ENCODE data around the gene ARL5A.
"Not testable (repeated sequence)": the region's sequence is repeated elsewhere in the genome, so short reads cannot be mapped to it uniquely, and the experiment has no call there.

Gene ARL5A

DNA sequence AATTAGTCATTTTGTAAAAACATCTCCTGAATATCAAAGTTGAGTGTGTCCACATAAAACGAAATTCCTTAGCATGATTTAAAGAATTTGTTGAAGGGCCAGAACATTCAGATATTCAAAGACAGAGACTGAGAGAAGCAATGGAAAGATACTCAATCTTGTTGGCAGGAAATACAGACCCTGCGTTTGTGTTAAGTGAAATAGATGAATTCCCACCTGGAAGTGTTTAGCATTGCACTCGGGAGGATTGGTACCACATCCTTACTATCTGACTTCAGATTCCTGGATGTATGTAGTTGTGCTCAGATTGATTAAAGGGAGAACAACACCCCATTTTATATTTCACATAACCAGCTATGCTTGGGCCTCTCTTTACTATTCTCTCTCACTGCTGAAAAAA is 9.7 kb upstream of the ARL5A start:
- no peak for DNase-seq

DNA sequence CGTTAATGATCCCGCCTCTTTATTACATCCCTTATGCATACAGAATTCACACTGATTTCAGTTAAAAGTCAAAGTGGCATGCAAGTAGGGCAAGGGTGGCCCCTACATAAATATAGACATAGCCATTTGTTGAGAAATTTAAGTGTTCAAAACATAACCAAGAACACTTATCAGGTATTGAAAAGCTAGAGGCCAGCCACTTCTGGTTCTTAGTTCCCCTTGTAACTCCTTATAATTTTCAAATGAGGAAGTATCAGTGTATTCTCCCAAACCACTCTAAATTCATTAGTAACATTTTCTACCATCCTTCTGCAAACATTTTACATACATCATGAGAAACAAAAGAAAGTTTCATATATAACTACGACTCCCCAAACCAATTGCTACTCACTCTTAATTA is 5.8 kb upstream of the ARL5A start:
- no peak for DNase-seq

DNA sequence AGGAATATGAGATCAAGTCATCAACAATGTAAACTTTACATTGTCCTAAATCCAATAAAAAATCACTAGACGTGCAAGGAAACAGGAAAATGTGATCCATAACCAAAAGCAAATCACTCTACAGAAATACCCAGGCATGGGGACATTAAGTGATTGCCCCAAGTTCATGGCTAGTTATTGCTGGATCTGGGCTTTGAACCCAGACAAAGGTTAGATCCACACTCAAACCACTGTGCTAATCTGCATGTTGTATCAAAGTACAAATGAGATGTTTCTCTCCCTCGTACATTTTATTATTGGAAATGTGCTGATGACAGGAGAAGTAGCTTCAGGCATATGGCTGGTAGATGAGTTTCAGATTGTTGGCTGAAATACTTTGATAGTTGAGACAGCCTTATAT is 2.7 kb upstream of the ARL5A start:
- DNase-seq = no peak

DNA sequence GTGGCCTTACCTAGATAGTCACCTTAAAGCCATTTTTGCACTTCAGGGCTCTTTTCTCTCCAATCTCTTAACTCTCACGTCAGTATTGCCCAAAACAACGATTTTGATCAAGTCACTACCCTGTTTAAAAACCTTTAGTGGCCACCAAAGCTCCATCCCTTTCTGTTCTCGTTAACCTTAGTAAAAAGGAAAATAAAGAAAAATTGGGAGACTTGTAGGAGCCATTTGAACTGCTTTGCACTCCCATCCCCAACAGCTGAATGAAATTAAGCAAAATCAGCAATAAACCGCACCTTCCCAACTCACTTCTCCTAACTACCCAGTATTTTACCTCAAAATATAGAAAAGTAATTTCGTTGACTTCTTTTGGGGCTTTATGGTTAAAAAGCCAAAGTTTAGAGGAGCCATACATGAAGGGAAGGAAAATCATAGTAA is 686 bp upstream of the ARL5A start:
- DNase-seq = no peak

DNA sequence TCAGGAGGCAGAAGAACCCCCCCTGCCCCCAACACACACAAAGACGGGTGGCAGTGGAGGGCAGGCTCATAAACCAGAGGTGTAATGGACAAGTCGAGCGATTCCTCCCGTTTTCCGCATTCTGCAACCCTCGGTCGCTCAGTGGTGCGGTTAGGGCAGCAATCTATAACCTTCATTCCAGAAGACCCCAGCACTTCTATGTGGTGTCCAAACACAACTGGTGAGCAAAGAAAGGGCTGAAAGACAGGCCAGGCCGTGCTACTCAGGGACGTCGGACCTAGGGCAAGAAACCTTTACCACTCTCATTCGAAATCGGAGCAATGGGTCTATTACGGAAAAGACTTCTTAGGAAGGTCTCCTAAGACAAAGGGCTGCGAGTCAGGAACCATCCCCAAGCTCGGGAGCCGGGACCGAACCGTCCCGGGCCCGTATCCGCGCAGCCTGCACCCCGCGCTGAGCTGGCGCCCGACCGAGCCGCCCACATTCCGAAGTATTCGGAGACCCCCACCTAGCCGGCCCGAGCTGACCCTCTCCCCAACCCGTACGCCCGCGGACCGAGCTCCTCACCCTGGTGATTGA is 568 bp downstream of the ARL5A start:
- DNase-seq = no peak

DNA sequence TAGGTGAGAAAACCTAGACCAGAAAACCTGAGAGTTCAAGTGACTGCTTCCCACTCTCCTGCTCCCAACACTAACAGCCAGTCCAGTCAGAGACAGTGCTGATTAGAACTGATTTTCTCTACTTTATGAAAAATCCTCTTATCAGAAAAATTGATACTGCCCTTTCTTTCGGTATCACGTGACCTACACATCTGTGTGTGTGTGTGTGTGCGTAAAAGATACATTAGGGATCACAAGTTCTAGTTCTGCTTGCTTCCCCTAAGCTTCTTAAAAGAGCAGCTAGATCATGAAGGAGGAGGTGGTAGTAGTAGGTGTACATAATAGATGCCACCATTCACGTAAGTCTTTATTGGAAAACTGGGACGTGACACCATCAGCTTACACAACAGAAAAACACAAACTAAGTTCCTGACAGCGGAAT is 1.5 kb downstream of the ARL5A start:
- no peak for DNase-seq

DNA sequence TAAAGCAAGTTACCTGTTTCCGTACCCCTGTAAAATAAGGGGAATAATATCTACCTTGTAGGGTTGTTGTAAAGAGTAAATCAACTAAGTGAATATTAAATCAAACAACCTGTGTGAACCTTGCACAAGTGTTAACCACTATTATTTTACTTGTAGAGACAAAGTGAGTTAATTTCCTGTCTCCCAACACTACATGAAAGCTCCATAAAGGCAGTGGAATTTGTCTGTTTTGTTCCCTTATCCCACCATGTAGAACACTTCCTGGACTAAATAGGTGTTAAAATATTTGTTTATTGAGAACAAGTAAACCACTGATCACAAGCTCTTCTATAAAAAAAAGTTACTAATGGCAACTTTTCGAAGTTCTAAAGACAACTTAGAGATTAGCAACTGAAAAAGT is 3.3 kb downstream of the ARL5A start:
- no peak for DNase-seq

DNA sequence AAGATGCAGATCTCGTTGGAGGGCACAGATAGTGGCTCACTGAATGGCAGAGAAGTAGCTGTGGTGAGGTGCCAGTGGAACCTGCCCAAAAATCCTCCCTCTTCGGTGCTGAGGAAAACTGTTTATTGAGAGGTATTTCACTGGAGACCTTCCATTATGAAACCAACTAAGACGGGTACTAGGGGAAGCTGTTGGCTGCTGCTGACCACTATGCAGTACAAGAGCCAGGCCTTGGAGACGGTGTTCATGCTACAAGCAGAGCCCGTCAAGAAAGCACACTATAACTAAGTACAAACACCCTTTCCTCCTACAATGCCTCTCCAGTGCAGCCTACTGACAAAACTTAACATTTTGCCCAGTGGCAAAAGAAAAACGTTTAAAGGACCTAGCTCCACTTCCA is 4.6 kb downstream of the ARL5A start:
- DNase-seq = no peak

DNA sequence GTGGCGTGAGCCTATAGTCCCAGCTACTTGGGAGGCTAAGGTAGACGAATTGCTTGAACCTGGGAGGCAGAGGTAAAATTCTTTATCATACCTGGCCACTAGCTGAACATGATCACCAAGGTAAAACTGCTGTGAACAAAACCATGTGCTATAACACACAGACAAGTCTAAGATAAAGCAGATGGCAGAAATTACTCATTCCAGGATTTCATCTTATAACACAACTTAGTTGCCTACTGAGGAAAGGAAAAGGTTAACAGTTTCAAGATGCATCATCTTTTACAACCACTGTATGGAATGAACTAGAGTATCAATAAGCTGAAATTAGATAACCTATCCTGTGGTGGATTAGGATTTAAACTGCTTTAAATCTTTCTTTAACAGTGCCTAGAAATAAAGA is 8.3 kb downstream of the ARL5A start:
- no peak for DNase-seq

DNA sequence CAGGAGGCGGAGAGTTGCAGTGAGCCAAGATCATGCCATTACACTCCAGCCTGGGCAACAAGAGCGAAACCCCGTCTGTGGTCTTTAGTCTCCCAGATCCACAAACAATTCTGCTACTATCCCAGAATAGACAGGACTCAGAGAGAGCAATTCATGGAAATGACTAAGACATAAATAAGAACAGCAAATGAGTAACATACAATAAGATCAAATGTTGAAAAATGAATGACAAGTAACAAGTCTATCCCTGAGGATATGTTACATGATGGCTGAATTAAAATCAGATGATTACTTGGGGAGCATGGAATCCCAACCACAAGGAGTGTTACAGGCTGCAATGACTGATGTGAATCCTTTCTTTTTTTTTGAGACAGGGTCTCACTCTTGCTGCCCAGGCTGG is 10.3 kb downstream of the ARL5A start:
- DNase-seq = no peak

DNA sequence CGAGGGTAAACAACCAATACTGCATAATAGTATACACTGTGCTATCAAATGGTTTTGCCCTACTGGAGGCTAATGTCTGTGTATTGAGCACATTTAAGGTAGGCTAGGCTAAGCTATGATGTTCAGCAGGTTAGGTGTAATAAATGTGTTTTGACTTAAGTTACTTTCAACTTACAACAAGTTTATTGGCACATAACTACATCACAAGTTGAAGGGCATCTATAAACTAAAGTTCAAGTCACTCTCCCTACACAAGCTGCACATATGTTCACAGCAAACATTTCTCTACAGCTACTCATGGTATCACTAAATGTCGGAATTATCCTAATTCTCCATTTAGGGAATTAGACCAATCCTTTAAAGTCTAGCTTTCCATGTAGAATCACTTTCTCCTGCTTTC is 11.4 kb downstream of the ARL5A start:
- DNase-seq = no peak

DNA sequence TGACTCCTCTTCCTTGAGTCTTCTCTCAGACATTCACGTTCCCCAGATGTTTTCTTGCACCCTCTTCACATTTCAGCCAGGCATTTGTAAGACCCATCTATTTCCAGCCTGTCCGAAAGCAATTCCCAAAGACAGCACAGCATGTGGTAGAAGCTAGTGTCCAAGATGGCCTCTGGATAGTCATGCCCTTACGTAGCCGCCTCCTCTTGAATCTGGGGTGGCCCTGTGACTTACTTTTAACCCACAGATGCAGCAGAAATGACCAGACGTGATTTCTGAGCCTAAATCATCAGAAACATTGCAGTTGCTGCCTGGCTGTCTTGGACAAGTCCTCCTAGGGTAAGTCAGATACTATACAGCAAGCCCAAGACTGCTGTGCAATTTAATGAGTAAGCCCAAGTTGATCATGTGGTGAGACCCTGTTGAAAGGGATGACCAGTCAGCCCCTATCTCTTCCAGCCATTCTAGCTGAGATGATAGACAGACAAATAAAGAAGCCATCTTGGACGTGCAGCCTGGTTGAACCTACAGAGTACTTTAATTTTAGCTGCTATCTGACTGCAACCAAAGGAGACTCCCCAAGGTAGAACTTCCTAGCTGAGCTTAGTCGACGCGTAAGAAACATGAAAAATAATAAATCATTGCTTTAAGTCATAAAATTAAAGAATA is 12.3 kb downstream of the ARL5A start:
- no peak for DNase-seq

DNA sequence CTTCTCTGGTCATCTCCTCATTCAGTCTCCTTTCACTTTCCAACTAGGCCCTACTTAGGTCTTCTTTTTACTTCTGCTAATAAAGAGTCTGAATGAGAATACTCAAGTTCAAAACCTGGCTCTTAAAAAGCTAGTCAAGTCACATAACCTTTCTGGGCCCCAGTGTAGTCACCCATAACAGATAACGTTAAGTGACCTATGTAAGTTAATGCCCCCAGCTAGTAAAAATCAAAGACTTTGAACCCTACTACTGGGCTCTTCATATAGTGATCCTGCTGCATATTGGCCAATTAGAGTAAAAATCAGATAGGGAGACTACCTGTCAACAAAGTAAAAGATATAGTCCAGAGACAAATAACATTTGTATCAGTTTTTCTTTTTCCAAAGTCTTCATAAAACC is 17.7 kb downstream of the ARL5A start:
- no peak for DNase-seq

DNA sequence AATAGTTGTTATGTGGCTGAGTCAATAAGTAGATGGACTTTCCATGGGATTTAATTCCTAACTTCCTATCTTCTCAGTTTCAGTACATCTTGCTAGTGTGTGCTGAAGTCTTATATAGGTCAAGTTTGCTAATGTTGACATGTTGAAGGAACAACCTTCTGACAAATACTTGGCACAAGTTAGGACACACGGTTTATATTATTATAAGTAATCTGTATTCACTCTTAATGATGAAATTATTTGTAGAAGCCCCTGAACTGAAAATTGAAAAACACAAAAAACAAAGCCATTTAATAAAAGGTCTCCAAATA is 19.2 kb downstream of the ARL5A start:
- no peak for DNase-seq

DNA sequence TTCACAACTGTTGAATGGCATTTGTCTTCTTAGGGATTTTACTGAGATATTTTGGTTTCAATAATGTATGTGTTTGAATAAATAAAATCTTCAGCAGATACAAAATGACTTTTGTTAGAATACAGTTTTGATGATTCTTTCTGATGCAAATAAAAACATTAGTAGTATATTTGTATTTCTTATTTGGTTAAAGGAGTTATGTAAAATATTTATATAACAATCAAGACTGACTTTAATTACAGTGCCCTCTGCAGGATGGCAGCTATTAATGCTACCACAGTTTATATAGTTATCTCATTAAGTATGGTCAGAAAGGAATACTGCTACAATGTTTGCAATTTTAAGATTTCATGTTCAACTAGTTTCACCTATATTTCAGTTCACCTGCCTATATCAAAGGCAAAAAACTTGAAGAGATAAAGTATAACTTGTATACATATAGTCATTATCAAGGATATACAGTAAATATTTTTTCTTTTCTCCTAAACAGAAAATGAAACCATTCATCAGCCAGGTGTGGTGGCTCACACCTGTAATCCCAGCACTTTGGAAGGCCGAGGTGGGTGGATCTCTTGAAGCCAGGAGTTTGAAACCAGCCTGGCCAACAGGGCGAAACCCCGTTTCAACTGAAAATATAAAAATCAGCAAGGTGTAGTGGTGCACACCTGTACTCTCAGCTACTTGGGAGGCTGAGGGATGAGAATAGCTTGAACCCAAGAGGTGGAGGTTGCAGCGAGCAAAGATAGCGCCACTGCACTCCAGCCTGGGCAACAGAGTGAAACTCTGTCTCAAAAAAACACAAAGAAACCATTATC is 19.8 kb downstream of the ARL5A start:
- DNase-seq = no peak

DNA sequence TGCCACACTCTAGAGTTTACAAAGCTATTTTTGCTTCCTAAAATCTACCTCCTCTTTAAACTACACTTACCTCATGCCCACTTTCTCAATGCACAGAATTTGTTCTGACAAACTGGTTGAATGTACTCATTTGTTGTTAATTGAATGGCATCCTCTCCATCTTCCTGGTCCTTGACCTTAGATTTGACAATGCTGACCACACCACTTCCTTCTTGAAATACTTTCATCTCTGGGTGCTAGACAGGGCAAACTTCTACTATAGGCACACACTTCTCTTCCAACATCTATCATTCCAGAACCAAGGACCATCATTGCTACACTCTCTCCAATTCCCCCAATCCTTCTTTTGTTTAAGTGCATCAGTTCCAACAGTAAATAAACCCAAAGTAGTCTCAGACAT is 22.3 kb downstream of the ARL5A start:
- no peak for DNase-seq

DNA sequence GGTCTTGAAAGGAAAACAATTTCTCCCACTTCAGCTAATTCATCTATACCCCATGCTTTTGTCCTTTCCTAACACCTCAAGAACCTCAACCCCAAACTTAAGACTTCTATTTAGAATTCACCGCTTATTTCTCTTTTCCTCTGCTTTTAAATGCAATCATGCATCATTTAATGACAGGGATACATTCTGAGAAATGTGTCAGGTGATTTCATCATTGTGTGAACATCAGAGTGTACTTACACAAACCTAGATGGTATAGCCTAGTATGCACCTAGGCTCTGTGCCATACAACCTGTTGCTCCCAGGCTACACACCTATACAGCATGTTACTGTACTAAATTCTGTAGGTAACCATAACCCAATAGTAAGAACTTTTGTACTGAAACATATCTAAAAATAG is 22.9 kb downstream of the ARL5A start:
- DNase-seq = no peak

DNA sequence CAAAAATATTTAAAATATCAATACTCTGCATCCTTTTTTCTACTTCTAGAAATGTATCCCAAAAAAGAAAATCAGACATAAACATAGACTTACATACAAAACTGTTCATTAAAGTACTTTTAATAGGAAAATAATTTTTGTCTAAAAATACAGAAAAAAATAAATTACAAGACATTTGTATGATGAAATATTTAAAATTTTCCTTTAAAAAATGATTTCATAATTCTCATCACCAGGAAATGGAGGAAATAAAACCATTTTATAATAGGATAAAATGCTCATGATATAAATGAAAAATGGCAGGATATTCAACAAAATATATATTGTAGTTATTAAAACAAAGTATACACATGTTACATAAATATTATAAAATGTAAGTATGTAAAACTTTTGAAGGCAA is 24.4 kb downstream of the ARL5A start:
- no peak for DNase-seq

DNA sequence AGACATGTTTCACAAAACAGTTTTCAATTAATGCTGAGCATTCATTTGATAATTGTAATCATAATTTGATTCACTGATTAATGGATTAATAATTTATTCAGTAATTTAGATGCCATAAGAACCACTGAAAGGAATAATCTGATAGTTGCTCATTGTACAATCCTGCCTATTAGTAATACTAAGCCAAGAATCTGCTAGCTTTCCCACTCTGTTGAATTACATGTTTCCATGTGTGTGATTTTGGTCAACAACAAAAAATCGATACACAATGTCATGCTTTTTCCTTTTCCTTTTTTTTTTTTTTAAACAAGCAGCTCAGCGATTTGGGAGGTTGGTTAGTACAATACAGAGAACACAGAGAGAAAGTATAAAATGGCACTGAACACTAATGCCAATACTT is 25.9 kb downstream of the ARL5A start:
- no peak for DNase-seq

DNA sequence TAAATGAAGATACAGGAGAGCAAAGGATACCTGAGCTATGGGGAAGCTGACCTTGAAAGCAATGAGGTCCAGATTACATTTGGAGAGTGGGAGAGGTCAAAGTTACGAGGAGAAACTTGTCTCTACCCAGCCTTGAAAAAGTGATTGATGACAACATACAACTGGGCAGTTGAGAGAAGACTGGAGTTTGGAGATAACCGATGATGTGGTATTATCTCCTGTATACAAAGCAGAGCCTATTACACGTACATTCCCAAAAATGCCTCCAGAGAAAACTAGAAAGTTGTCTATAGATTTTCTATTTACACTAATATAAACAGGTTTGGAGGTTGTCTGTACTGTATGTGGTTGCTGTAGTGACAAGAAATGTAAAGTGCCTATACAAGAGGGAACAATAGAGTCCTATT is 28.3 kb downstream of the ARL5A start:
- DNase-seq = no peak

DNA sequence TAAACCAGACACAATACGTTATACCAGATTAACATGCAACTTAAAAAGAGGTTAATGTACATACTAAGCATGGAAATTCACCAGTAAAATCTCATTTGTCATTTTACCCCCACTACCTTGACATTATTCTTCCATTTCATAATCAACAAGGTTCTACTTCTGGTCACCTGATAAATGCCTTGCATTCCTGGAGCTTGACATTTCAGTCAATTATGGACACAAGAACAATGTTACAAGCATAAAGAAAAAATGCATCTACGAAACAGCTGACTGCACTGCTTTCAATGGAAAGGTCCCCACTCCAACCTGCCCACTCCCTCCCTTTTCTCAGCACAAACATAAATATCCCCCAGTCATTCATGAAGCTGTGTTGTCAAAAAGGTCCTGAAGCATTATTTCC is 31.4 kb downstream of the ARL5A start:
- DNase-seq = no peak

DNA sequence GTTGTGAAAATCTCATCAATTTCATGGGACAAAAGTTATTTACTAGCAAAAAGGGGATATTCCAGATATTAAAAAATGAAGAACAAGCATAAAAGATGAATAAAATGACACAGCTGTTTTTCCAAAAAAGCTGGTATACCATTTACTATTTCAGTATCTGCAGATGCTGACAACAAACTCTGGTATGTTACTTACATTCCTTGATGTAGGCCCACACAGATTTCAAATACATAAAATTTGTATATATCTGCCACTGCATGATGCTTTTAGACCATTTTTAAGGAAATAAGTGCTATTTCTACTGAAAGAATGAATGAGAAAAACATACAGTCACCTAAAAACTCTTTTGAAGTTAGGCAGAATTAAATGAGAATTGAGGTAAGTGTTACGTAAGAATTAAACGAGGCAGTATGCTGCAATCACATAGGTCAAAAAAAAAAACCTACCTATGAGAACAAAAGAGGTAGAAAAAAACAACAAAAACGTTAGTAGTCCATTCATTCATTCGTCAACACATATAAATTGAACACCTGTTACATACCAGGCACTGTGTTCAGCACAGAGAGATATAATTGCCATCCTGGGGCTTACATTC is 32.5 kb downstream of the ARL5A start:
- DNase-seq = no peak

DNA sequence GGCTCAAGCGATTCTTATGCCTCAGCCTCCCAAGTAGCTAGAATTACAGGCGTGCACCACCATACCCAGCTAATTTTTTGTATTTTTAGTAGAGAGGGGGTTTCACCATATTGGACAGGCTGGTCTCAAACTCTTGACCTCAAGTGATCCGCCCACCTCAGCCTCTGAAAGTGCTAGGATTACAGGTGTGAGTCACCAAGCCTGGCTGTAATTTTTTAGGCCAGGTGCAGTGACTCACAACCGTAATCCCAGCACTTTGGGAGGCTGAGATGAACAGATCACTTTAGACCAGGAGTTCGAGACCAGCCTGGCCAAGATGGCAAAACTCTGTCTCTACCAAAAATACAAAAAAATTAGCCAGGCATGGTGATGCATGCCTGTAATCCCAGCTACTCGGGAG is 33.8 kb downstream of the ARL5A start:
- DNase-seq = not testable (repeated sequence)

DNA sequence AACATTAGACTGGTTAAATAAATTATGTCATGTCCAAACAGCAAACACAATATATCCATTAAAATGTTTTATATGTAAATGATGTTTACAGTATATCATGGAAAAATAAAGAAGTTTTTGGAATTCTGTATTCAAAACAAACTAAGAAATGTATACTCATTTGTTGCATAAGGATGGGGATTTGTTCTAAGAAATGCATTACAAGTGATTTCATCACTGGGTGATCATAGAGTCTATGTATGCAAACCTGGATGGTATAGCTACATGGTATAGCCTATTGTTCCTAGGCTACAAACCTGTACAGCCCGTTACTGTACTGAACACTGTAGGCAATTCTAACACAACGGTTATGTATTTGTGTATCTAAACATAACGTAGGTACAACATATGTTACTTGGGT is 35.1 kb downstream of the ARL5A start:
- DNase-seq = no peak
